Measurements from ENCODE around the gene DNAJC5.
A peak's percentile ranks its signal among the peaks of the same experiment; 100 is the strongest.
"Not testable (repeated sequence)": the region's sequence is repeated elsewhere in the genome, so short reads cannot be mapped to it uniquely, and the experiment has no call there.

DNAJC5 gene

DNA sequence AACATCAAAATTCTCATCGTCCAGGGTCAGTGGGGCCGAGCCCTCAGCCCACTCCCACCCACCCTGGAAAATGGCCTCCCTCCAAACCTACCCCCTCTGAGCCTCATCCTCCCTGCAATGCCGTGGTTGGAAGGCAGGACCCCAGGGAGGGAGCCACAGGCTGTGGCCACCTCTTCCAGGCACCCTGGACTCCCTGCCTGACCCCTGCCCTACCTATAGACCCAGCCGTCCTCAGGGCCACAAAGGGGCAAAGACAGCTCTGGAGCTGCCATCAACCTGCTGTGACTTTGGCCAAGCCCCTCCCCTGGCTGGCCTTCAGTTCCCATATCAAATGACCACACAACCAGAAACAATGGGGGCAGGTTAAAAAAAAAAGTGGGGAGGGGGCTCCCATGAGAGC, 63.5 kb downstream of the DNAJC5 start:
- no peak overlapping the region for H3K4me3 ChIP-seq (ENCODE audit: low read length, poor library complexity, severe bottlenecking)
- TF ChIP-seq EZH2phosphoT487 (IDR thresholded peaks at IDR 0.05; ENCODE audit: borderline replicate concordance) = no peak
- TF ChIP-seq, protein P1, sequence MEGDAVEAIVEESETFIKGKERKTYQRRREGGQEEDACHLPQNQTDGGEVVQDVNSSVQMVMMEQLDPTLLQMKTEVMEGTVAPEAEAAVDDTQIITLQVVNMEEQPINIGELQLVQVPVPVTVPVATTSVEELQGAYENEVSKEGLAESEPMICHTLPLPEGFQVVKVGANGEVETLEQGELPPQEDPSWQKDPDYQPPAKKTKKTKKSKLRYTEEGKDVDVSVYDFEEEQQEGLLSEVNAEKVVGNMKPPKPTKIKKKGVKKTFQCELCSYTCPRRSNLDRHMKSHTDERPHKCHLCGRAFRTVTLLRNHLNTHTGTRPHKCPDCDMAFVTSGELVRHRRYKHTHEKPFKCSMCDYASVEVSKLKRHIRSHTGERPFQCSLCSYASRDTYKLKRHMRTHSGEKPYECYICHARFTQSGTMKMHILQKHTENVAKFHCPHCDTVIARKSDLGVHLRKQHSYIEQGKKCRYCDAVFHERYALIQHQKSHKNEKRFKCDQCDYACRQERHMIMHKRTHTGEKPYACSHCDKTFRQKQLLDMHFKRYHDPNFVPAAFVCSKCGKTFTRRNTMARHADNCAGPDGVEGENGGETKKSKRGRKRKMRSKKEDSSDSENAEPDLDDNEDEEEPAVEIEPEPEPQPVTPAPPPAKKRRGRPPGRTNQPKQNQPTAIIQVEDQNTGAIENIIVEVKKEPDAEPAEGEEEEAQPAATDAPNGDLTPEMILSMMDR (conservative IDR thresholded peaks at IDR 0.05; ENCODE audit: low read length) = no peak
- H2AFZ ChIP-seq (ENCODE audit: low read length) = no peak overlapping the region
- no peaks in the 10 kb centered on the region for H3K27me3 ChIP-seq (ENCODE audit: insufficient read depth, low read length, poor library complexity, severe bottlenecking)
- no peaks in the 10 kb centered on the region for H3F3A ChIP-seq (ENCODE audit: low read depth)
- no peaks in the 10 kb centered on the region for H3K9me2 ChIP-seq (replicated peaks; ENCODE audit: low read depth, low read length)
- H3K36me3 ChIP-seq (ENCODE audit: insufficient read depth, low read length) = no peaks in the 10 kb centered on the region
- peaks cover 19% of the 10 kb centered on the region for H4K20me1 ChIP-seq (ENCODE audit: insufficient read depth, low read length, poor library complexity, severe bottlenecking)
- peak overlapping the region; percentile 70 for H3K9ac ChIP-seq (ENCODE audit: low read depth, low read length, poor library complexity, severe bottlenecking)
- H3K79me2 ChIP-seq (ENCODE audit: insufficient read depth, low read length) = peaks cover 27% of the 10 kb centered on the region
- H3K4me1 ChIP-seq (ENCODE audit: insufficient read depth, low read length, poor library complexity, severe bottlenecking) = peaks cover 30% of the 10 kb centered on the region
- H3K9me3 ChIP-seq (ENCODE audit: insufficient read depth, low read depth, low read length) = no peaks in the 10 kb centered on the region
- no peak overlapping the region for H3K4me2 ChIP-seq (ENCODE audit: low read depth, low read length, poor library complexity, severe bottlenecking)

DNA sequence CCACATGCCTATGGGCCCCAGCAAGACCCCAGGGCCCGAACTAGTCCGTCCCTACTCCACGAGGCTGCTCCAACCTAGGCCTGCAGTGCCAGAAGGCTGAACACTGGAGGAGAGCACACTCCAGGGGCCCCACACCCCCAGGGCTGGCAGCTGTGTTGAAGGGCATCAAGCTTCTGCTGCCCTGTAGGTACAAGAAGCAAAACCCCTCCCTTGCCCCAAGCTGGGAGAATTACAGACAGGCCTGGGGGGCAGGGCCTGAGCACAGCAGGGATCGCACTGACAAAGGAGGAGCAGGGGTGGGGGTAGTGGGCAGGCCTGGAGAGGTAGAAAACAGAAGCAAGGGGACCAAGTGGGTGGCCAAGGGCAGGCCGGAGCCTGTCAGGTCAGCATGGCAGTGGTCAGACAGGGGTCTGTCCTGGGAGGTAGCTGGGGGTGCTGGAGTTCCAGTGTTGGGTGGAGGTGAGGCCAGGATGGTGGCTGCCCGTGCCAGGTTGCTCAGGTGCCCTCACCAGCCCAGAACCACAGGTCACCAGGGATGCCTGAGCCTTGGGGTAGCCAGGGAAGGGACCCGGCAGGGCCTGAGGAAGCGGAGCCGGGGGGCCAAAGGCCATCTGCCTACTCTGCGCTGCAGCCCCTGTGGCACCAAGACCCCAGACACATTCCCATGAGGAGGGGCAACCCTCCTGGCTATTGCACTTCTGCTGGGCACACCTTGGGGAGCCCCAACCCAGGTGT, 64.2 kb downstream of the DNAJC5 start:
- Histone ChIP-seq H3K9me3 (ENCODE audit: insufficient read depth, low read depth, low read length) (no peaks in the 10 kb centered on the region), H3K36me3 (ENCODE audit: insufficient read depth, low read length) (no peaks in the 10 kb centered on the region), H3F3A (ENCODE audit: low read depth) (no peaks in the 10 kb centered on the region), H3K9me2 (replicated peaks; ENCODE audit: low read depth, low read length) (no peaks in the 10 kb centered on the region), H3K4me2 (ENCODE audit: low read depth, low read length, poor library complexity, severe bottlenecking) (no peak overlapping the region), H3K79me2 (ENCODE audit: insufficient read depth, low read length) (peaks cover 20% of the 10 kb centered on the region), H3K27me3 (ENCODE audit: insufficient read depth, low read length, poor library complexity, severe bottlenecking) (no peaks in the 10 kb centered on the region), H3K4me1 (ENCODE audit: insufficient read depth, low read length, poor library complexity, severe bottlenecking) (peaks cover 24% of the 10 kb centered on the region), H3K9ac (ENCODE audit: low read depth, low read length, poor library complexity, severe bottlenecking) (no peak overlapping the region), H2AFZ (ENCODE audit: low read length) (no peak overlapping the region), H4K20me1 (ENCODE audit: insufficient read depth, low read length, poor library complexity, severe bottlenecking) (peaks cover 13% of the 10 kb centered on the region), H3K4me3 (ENCODE audit: low read length, poor library complexity, severe bottlenecking) (no peak overlapping the region)
- TF ChIP-seq EZH2phosphoT487 (IDR thresholded peaks at IDR 0.05; ENCODE audit: borderline replicate concordance) = no peak
- TF ChIP-seq, protein P1 (conservative IDR thresholded peaks at IDR 0.05; ENCODE audit: low read length) = no peak

DNA sequence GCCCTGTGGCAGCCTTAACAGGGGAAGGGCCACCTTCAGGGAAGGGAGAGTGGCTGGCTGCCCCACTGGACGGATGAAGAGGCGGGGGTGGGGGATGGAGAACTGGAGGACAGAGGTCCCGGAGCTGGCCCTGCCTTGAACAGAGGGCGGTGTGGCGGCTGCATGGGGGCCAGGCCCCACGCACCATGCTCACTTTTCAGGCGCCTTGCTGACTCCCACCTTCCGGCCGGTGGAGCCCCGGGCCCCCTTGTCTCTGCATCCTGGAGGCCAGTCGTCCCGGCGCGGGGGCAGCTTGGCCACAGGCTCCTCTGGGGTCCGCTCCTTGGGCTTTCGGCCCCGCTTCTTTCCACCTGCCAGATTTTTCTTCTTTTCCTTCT, 64.8 kb downstream of the DNAJC5 start:
- Histone ChIP-seq H3K9me3 (ENCODE audit: insufficient read depth, low read depth, low read length) (no peaks in the 10 kb centered on the region), H3K4me2 (ENCODE audit: low read depth, low read length, poor library complexity, severe bottlenecking) (no peak overlapping the region), H2AFZ (ENCODE audit: low read length) (no peak overlapping the region), H3K79me2 (ENCODE audit: insufficient read depth, low read length) (peaks cover 15% of the 10 kb centered on the region), H3K4me3 (ENCODE audit: low read length, poor library complexity, severe bottlenecking) (no peak overlapping the region), H3K9ac (ENCODE audit: low read depth, low read length, poor library complexity, severe bottlenecking) (no peak overlapping the region), H3K9me2 (replicated peaks; ENCODE audit: low read depth, low read length) (no peaks in the 10 kb centered on the region), H3K4me1 (ENCODE audit: insufficient read depth, low read length, poor library complexity, severe bottlenecking) (peaks cover 19% of the 10 kb centered on the region), H3F3A (ENCODE audit: low read depth) (no peaks in the 10 kb centered on the region), H3K27me3 (ENCODE audit: insufficient read depth, low read length, poor library complexity, severe bottlenecking) (no peaks in the 10 kb centered on the region), H4K20me1 (ENCODE audit: insufficient read depth, low read length, poor library complexity, severe bottlenecking) (peaks cover 7% of the 10 kb centered on the region), H3K36me3 (ENCODE audit: insufficient read depth, low read length) (no peaks in the 10 kb centered on the region)
- TF ChIP-seq, protein P1 (conservative IDR thresholded peaks at IDR 0.05; ENCODE audit: low read length) = no peak
- no peak for TF ChIP-seq EZH2phosphoT487 (IDR thresholded peaks at IDR 0.05; ENCODE audit: borderline replicate concordance)

DNA sequence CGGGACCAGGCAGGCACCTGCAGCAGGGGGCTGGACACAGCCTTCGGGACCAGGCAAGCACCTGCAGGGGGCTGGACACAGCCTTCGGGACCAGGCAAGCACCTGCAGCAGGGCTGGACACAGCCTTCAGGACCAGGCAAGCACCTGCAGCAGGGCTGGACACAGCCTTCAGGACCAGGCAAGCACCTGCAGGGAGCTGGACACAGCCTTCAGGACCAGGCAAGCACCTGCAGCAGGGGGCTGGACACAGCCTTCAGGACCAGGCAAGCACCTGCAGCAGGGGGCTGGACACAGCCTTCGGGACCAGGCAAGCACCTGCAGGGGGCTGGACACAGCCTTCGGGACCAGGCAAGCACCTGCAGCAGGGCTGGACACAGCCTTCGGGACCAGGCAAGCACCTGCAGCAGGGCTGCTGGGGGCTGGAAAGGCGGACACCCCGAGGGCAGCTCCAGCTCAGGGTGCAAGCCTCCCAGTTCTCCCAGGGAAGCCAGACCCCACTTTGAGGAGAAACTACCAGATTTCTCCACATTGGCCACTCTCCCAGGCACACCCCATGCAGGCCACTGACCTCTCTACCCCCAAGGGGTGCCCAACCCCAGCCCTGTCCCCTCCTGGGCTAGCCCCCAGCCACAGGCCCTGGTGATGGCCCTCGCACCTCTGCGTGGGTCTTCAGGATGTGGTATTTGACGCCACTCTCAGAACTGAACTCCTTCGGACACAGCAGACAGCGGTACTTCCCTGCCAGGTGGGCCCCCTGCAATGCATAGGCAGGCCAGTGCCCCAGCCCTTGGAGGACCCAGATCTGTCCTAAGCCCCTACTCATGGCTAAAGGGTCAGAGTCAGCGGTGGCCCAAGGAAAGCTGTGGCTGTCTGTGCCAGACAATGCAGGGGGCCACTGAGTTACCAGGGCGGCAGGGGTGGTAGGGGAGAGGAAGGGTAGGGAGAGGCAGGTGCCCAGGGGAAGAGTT, 66.0 kb downstream of the DNAJC5 start:
- not testable (repeated sequence) for H3K9me3 ChIP-seq (ENCODE audit: insufficient read depth, low read depth, low read length); H3K4me3 ChIP-seq (ENCODE audit: low read length, poor library complexity, severe bottlenecking); H3K9me2 ChIP-seq (replicated peaks; ENCODE audit: low read depth, low read length); H3K27me3 ChIP-seq (ENCODE audit: insufficient read depth, low read length, poor library complexity, severe bottlenecking); H3K9ac ChIP-seq (ENCODE audit: low read depth, low read length, poor library complexity, severe bottlenecking); H3K79me2 ChIP-seq (ENCODE audit: insufficient read depth, low read length); H3K4me2 ChIP-seq (ENCODE audit: low read depth, low read length, poor library complexity, severe bottlenecking); H2AFZ ChIP-seq (ENCODE audit: low read length); H4K20me1 ChIP-seq (ENCODE audit: insufficient read depth, low read length, poor library complexity, severe bottlenecking); H3K36me3 ChIP-seq (ENCODE audit: insufficient read depth, low read length); H3F3A ChIP-seq (ENCODE audit: low read depth)
- H3K4me1 ChIP-seq (ENCODE audit: insufficient read depth, low read length, poor library complexity, severe bottlenecking) = peaks cover 12% of the 10 kb centered on the region
